Measurements from ENCODE around the gene PEX26. TPM values are rescaled to one million over a fixed set of nuclear protein-coding genes. Genes with fewer than 3 reads are reported as not detected.

The PEX26 gene
- total RNA-seq, 2 experiments from 2014 or later = 19.6 to 20.8 TPM

DNA sequence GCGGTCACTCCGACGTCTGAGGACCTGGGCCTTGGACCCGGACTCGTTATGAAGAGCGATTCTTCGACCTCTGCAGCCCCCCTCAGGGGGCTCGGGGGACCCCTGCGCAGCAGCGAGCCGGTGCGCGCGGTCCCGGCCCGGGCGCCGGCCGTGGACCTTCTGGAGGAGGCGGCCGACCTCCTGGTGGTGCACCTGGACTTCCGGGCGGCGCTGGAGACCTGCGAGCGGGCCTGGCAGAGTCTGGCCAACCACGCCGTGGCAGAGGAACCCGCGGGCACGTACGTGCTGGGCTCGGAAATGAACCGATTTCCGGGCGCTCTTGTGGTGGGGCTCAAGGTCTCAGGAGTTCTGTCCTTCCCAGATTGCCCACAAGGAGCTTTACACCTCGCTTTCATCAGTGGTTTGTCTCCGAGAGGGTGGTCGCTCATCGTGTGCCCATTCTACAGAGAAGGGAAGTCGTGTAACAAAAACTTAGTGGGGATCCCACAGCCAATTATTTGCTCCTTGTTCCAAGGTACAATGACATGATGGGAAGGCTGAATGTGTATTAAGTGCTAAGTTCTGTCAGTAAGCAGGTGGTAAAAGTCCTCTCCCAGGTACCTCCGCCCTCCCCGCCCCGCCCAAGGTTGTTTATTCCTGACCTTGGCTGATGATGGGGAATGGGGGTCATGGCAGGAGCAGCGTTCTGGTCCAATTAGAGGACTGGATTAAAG lies 695 bp downstream of the PEX26 start:
- Histone ChIP-seq H3K4me1 (ENCODE audit: insufficient read depth, low read length) (peaks cover 29% of the 10 kb centered on the region), H3K4me3 (ENCODE audit: low read length) (peak overlapping the region; percentile 97), H3K36me3 (ENCODE audit: insufficient read depth, low read length) (peaks cover 40% of the 10 kb centered on the region), H3K27me3 (ENCODE audit: control insufficient read depth in 1 of 2, insufficient read depth in 2 of 2, low read length in 2 of 2) (no peaks in the 10 kb centered on the region), H3K9me3 (ENCODE audit: control insufficient read depth in 1 of 2, insufficient read depth in 1 of 2, low read length in 2 of 2) (no peaks in the 10 kb centered on the region), H3K27ac (ENCODE audit: low read depth in 1 of 2, low read length in 2 of 2) (peak overlapping the region; percentile 53 to 62)
- ChIA-PET CTCF (interaction anchor here (5.0 kb wide), 1 partner anchor 248 kb away, joined by 50 read pairs; no protein-coding TSS in a partner anchor), POLR2A (interaction anchor here (0.8 to 2.7 kb wide), 14 partner anchors 11 to 993 kb away, joined by 3 to 29 read pairs (median 8); partner anchors contain the start of genes BCL2L13, MICAL3, TUBA8 and USP18)
- H3K4me1 Mint-ChIP-seq (ENCODE audit: low read depth) = peaks cover 67% of the 10 kb centered on the region
- intact Hi-C loops (cut with DNase I, micrococcal nuclease) = loop anchor here (2.0 to 5.0 kb wide), 6 partner anchors 72 to 1001 kb away; partner anchors contain the start of genes BCL2L13 (in 1 of the 2), IL17RA (in 1 of the 2) and USP18 (in 1 of the 2)
- H3K4me3 Mint-ChIP-seq = peak overlapping the region; percentile 94
- ATAC-seq (ENCODE audit: poor library complexity) (no peak), DNase-seq (peak in 10 of 14 experiments; percentile 7 to 62 (median 24))
- H3K27ac Mint-ChIP-seq = peak overlapping the region; percentile 94
- peaks cover 54% of the 10 kb centered on the region for H3K36me3 Mint-ChIP-seq (ENCODE audit: low read depth)
- no peaks in the 10 kb centered on the region for H3K9me3 Mint-ChIP-seq
- TF ChIP-seq, protein P1, sequence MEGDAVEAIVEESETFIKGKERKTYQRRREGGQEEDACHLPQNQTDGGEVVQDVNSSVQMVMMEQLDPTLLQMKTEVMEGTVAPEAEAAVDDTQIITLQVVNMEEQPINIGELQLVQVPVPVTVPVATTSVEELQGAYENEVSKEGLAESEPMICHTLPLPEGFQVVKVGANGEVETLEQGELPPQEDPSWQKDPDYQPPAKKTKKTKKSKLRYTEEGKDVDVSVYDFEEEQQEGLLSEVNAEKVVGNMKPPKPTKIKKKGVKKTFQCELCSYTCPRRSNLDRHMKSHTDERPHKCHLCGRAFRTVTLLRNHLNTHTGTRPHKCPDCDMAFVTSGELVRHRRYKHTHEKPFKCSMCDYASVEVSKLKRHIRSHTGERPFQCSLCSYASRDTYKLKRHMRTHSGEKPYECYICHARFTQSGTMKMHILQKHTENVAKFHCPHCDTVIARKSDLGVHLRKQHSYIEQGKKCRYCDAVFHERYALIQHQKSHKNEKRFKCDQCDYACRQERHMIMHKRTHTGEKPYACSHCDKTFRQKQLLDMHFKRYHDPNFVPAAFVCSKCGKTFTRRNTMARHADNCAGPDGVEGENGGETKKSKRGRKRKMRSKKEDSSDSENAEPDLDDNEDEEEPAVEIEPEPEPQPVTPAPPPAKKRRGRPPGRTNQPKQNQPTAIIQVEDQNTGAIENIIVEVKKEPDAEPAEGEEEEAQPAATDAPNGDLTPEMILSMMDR (IDR thresholded peaks at IDR 0.05) = no peak
- H3K27me3 Mint-ChIP-seq = no peaks in the 10 kb centered on the region

DNA sequence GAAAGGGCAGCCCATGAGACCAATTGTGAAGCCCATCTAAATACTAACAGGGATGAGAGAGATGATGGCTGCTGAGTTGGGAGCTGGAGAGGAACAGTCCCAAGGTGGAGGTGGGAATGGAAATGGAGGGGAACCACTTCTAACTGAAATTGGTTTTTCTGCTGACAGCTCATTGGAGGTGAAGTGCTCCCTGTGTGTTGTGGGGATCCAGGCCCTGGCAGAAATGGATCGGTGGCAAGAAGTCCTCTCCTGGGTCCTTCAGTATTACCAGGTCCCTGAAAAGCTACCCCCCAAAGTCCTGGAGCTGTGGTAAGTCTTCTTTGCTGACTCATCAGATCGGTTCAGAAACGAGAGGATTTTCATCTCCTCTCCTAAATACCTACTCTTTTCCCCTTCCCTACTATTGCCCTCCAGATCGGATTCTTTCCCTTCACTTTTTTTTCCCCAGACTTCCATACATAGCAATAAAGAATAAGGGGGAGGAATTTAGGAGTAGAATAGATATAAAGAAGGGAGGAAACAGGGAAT lies 2.0 kb downstream of the PEX26 start:
- Histone ChIP-seq H3K27ac (ENCODE audit: low read depth in 1 of 2, low read length in 2 of 2) (no peak overlapping the region), H3K27me3 (ENCODE audit: control insufficient read depth in 1 of 2, insufficient read depth in 2 of 2, low read length in 2 of 2) (no peaks in the 10 kb centered on the region), H3K4me1 (ENCODE audit: insufficient read depth, low read length) (peaks cover 29% of the 10 kb centered on the region), H3K4me3 (ENCODE audit: low read length) (no peak overlapping the region), H3K9me3 (ENCODE audit: control insufficient read depth in 1 of 2, insufficient read depth in 1 of 2, low read length in 2 of 2) (no peaks in the 10 kb centered on the region), H3K36me3 (ENCODE audit: insufficient read depth, low read length) (peaks cover 50% of the 10 kb centered on the region)
- Mint-ChIP-seq H3K27me3 (no peaks in the 10 kb centered on the region), H3K4me1 (ENCODE audit: low read depth) (peaks cover 67% of the 10 kb centered on the region), H3K4me3 (peak overlapping the region; percentile 75), H3K36me3 (ENCODE audit: low read depth) (peaks cover 62% of the 10 kb centered on the region), H3K27ac (peak overlapping the region; percentile 94), H3K9me3 (no peaks in the 10 kb centered on the region)
- DNase-seq (no peak), ATAC-seq (ENCODE audit: poor library complexity) (no peak)
- POLR2A ChIA-PET = no interaction called here
- CTCF ChIA-PET = no interaction called here
- intact Hi-C loops (cut with DNase I, micrococcal nuclease) = loop anchor here (2.0 to 5.0 kb wide), 6 partner anchors 71 to 1002 kb away; partner anchors contain the start of genes BCL2L13 (in 1 of the 2), IL17RA (in 1 of the 2) and USP18 (in 1 of the 2)
- TF ChIP-seq, protein P1 (IDR thresholded peaks at IDR 0.05) = no peak

DNA sequence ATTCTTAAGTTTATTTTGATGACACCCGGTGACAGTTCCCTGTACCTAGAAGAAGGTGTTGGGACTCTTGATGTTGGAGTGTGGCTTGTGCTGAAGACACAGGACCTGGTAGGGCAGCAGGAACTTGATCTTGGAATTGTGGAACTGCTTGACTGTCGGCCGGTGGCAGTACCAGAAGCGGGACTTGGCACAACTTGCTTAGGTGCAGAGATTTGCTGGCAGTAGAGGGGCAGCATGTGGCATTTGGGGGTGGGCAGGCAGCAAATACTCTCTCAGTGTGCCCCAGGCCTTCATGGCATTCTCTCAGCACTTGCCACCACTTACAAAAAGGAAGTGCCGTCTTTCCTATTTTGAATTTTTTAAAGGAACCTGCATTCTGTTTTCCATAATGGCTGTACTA lies 3.6 kb downstream of the PEX26 start:
- Mint-ChIP-seq H3K4me3 (peak overlapping the region; percentile 15), H3K36me3 (ENCODE audit: low read depth) (peaks cover 78% of the 10 kb centered on the region), H3K27me3 (no peaks in the 10 kb centered on the region), H3K9me3 (no peaks in the 10 kb centered on the region), H3K27ac (peak overlapping the region; percentile 48), H3K4me1 (ENCODE audit: low read depth) (peaks cover 59% of the 10 kb centered on the region)
- no peak for ATAC-seq (ENCODE audit: poor library complexity)
- CTCF ChIA-PET = no interaction called here
- Histone ChIP-seq H3K27me3 (ENCODE audit: control insufficient read depth in 1 of 2, insufficient read depth in 2 of 2, low read length in 2 of 2) (no peaks in the 10 kb centered on the region), H3K9me3 (ENCODE audit: control insufficient read depth in 1 of 2, insufficient read depth in 1 of 2, low read length in 2 of 2) (no peaks in the 10 kb centered on the region), H3K27ac (ENCODE audit: low read depth in 1 of 2, low read length in 2 of 2) (no peak overlapping the region), H3K36me3 (ENCODE audit: insufficient read depth, low read length) (peaks cover 65% of the 10 kb centered on the region), H3K4me1 (ENCODE audit: insufficient read depth, low read length) (peaks cover 26% of the 10 kb centered on the region), H3K4me3 (ENCODE audit: low read length) (no peak overlapping the region)
- TF ChIP-seq, protein P1 (IDR thresholded peaks at IDR 0.05) = no peak
- intact Hi-C loops (cut with DNase I, micrococcal nuclease) = no loop called here
- DNase-seq = no peak
- POLR2A ChIA-PET = no interaction called here
